ENCODE data around the gene RAB4B.

The RAB4B gene

DNA sequence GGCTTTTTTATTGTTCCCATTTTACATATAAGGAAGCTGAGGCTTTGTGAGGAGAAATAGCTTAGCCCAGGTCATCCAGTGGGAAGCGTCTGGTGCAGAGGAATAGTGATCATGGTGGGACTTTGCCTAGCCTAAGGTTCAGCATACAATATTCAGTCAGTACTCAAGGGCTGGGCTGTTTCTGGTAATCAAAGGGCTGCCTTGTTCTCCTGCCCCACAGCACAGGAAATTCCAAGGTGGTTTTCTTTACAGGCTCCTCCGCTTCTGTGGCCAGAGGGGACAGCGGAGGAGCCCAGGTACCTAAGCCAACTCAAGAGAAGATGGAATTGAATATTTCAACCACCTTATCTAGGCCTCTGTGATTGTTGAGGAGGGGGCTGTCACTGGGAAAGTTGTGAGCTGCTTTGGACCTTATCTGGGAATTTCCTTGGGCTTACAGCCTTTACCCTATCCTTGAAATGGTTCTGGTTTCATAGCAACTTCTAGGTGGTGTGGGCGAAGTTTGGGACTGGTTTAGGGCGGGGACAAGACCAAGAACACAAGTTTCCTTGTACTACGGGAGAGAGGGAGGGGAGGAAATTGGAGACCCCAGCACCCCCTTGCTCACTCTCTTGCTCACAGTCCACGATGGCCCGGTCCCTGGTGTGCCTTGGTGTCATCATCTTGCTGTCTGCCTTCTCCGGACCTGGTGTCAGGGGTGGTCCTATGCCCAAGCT is 3.0 kb upstream of the RAB4B start, which contains the start of gene MIA:
MIA (plus strand) TSS at position 606 of the 716 bp plus-strand sequence; CDS start at position 628, 22 bp downstream.
- no peak within 1 kb of the TSS for H3K4me3 ChIP-seq (ENCODE audit: control insufficient read depth, low read depth, low read length)

GRCh38 chr19:40775632-40776022 is 2.4 kb upstream of the RAB4B start:
- no peak for DNase-seq (ENCODE audit: low read depth)
- no peak for TF ChIP-seq CTCF (IDR thresholded peaks at IDR 0.05; ENCODE audit: control insufficient read depth, insufficient read depth, low read depth, low read length, missing control alignments)
- H3K4me3 ChIP-seq (ENCODE audit: control insufficient read depth, low read depth, low read length): no peak overlapping the region

More for the DNA sequence above, 3.0 kb upstream of the RAB4B start, which contains the start of gene MIA:
- no peak for DNase-seq (ENCODE audit: low read depth)
- TF ChIP-seq CTCF (IDR thresholded peaks at IDR 0.05; ENCODE audit: control insufficient read depth, insufficient read depth, low read depth, low read length, missing control alignments): no peak

GRCh38 chr19:40776364-40776763 is 1.7 kb upstream of the RAB4B start:
- H3K4me3 ChIP-seq (ENCODE audit: control insufficient read depth, low read depth, low read length): no peak overlapping the region
- DNase-seq (ENCODE audit: low read depth): no peak
- no peak for TF ChIP-seq CTCF (IDR thresholded peaks at IDR 0.05; ENCODE audit: control insufficient read depth, insufficient read depth, low read depth, low read length, missing control alignments)

DNA sequence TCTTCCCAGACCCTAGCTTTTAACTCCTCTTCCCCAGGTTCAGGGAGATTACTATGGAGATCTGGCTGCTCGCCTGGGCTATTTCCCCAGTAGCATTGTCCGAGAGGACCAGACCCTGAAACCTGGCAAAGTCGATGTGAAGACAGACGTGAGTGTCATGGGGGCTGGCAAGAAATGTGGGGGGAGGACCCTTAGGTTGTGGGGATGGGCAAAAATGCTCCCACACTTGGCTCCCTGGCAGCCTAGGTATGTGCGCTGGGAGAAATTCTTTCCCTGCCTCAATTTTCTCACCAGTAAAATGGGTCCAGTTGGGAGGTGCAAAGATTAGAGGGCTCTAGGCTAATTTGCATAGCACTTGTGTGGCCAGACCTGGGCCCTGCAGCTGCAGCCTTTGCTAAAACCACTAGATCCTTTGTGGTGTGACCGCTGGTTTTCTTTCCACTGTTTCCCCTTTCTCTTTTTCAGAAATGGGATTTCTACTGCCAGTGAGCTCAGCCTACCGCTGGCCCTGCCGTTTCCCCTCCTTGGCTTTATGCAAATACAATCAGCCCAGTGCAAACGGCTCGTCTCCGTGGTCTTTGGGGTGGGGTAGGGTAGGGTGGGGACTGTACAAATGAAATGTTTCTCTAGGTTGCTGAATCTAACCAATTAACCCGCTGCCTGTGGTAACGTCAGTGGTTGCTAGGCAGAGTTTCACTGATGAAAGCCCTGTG is 959 bp upstream of the RAB4B start:
- H3K4me3 ChIP-seq (ENCODE audit: control insufficient read depth, low read depth, low read length): peak overlapping the region; percentile 65
- DNase-seq (ENCODE audit: low read depth): peak; percentile 78
- no peak for TF ChIP-seq CTCF (IDR thresholded peaks at IDR 0.05; ENCODE audit: control insufficient read depth, insufficient read depth, low read depth, low read length, missing control alignments)

GRCh38 chr19:40777645-40777936 is 456 bp upstream of the RAB4B start:
- TF ChIP-seq CTCF (IDR thresholded peaks at IDR 0.05; ENCODE audit: control insufficient read depth, insufficient read depth, low read depth, low read length, missing control alignments): no peak
- no peak for DNase-seq (ENCODE audit: low read depth)
- H3K4me3 ChIP-seq (ENCODE audit: control insufficient read depth, low read depth, low read length): peak overlapping the region; percentile 65

GRCh38 chr19:40778706-40779284 is 748 bp downstream of the RAB4B start:
- DNase-seq (ENCODE audit: low read depth): no peak
- TF ChIP-seq CTCF (IDR thresholded peaks at IDR 0.05; ENCODE audit: control insufficient read depth, insufficient read depth, low read depth, low read length, missing control alignments): no peak
- peak overlapping the region; percentile 77 for H3K4me3 ChIP-seq (ENCODE audit: control insufficient read depth, low read depth, low read length)

All from AG09309 (cell line).